GM12891 (cell line): Measurements from ENCODE around the gene ANTKMT.
A peak's percentile ranks its signal among the peaks of the same experiment; 100 is the strongest.

ENCODE experiments used
- DNase-seq: peaks from one replicate; pipeline ENCODE4 v3.0.0; 2011; ENCODE audit warnings: low spot score; ENCODE audit not compliant: insufficient read length
- FAIRE-seq: peaks from 2 replicates; lab custom pipeline; 2011; peaks lifted over from hg19 to GRCh38; lab: Jason Lieb, UNC
- PAX5 ChIP-seq: IDR thresholded peaks from 2 replicates; pipeline ENCODE4 v1.6.1; 2011; ENCODE audit warnings: low read length, moderate library complexity, mild to moderate bottlenecking; ENCODE audit not compliant: insufficient read depth, severe bottlenecking
- POLR2A ChIP-seq: IDR thresholded peaks from 2 replicates; pipeline ENCODE4 v1.6.1; 2011; ENCODE audit warnings: low read depth, low read length, control low read depth
- POLR2AphosphoS5 ChIP-seq: IDR thresholded peaks from 2 replicates; pipeline ENCODE4 v1.6.1; 2011; ENCODE audit warnings: low read depth, low read length, control low read depth
- POU2F2 ChIP-seq: IDR thresholded peaks from 2 replicates; pipeline ENCODE4 v1.6.1; 2011; ENCODE audit warnings: low read depth, mild to moderate bottlenecking, control low read depth, low read length, moderate library complexity
- SPI1 ChIP-seq: IDR thresholded peaks from 2 replicates; pipeline ENCODE4 v1.6.1; 2011; ENCODE audit warnings: low read depth, low read length, control low read depth
- TAF1 ChIP-seq: IDR thresholded peaks from 2 replicates; pipeline ENCODE4 v1.6.1; 2011; ENCODE audit warnings: low read depth, low read length, control low read depth

Gene ANTKMT

DNA sequence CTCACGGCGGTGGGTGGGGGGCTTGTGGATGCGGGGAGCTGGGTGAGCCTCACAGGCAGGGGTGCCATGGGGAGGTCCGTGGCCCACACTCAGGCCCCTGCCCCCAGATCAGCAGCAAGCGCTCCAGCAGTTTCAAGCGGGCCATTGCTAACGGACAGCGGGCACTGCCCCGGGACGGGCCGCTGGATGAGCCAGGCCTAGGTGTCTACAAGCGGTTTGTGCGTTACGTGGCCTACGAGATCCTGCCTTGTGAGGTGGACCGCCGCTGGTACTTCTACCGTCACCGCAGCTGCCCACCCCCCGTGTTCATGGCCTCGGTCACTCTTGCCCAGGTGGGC lies 44.4 kb upstream of the ANTKMT start:
- FAIRE-seq (no peak), DNase-seq (no peak)

DNA sequence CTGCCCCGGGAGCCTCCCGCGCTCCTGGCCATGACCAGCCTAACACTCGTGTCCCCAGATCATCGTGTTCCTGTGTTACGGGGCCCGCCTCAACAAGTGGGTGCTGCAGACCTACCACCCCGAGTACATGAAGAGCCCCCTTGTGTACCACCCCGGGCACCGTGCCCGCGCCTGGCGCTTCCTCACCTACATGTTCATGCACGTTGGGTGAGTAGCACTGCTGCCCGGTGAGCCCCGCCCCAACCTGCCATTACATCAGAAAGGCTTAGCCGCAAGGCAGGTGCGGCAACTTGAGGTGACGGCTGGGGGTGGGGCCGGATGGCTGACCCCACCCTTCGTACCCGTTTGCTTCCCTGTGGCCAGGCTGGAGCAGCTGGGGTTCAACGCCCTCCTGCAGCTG lies 44.0 kb upstream of the ANTKMT start:
- TF ChIP-seq POLR2AphosphoS5 (no peak), SPI1 (no peak), POLR2A (no peak)
- DNase-seq (no peak), FAIRE-seq (no peak)

More for the DNA sequence above, 44.4 kb upstream of the ANTKMT start:
- TF ChIP-seq POLR2AphosphoS5 (no peak), POU2F2 (no peak), PAX5 (no peak), TAF1 (no peak), SPI1 (no peak), POLR2A (no peak)

GRCh38 chr16:677316-678190 lies 43.4 kb upstream of the ANTKMT start:
- TF ChIP-seq POU2F2 = no peak
- no peak for TF ChIP-seq TAF1
- TF ChIP-seq POLR2AphosphoS5 = no peak
- TF ChIP-seq PAX5 = no peak
- no peak for TF ChIP-seq SPI1
- TF ChIP-seq POLR2A = no peak
- no peak for FAIRE-seq
- DNase-seq = no peak

DNA sequence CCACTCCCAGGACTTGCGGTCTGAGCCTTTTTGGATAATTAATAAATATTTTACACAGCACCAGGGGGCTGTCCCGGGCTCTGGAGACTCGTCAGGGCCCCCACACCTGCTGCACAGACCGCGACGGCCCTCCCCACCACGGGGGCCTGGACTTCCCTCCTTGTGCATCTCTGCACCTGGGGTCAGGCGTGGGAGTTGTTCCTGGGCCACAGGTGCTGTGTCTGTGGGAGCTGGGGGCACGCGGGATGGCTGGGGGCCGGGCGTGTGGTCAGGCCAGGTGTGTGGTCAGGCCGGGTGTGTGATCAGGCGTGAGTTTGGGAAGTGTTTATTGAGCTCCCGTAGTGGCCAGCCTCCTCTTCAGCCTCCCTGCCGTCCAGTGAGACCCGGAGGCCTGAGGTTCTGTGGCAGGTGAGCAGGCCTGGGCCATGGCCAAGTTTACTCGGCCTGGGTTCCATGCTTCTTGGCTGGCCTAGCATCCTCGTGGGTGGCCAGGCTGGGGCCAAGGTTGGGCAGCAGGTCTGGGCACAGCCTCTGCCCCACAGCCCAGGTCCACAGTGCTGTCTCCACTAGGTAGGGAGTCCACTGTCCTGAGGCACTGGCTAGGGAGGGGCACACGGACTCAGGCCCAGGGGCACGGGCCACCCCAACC lies 42.6 kb upstream of the ANTKMT start:
- no peak for TF ChIP-seq TAF1
- TF ChIP-seq POLR2A = no peak
- TF ChIP-seq POLR2AphosphoS5 = no peak
- TF ChIP-seq SPI1 = no peak
- FAIRE-seq (peak; percentile 38), DNase-seq (no peak)

DNA sequence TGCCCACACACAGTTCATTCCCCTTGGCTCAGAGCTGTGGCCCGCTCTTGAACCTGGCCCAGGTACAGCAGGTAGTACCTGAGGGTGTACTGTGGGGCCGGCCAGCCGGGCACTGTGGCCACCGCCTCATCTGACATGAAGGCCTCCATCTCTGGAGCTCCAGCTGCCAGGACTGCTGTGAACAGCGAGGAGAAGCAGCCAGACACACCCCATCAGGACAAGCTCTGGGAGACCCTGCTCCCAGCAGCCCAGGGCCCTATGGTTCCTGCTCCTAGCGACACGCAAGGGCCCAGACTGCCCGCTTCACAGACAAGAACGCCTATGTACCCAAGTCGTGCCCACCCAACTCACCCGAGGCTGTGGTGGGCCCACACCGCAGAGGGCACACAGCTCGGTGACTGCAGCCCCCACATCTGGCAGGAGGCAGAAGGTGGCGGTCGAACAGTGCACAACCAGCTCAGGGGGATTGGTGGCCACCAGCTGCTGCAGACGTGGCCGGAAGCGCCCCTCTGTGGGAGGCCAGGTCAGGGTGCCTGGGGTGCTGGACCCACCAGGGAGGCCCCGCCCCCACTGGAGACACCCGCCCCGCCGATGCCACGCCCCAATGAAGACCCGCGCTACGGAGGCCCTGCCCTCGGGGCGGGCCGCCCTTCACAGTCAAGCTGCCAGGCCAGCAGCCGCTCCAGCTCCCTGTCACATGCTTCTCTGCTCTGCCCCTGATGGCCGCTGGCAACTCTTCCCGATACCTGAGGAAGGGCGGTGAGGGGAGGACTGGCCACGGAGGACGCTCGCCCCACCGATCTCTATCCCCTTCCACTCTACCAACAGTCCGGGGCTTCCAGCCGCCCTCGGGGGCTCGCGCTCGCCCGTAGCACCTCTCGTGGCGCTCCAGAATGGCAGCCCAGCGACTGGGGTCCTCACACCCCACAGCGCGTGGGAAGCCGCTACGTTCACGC lies 41.8 kb upstream of the ANTKMT start:
- FAIRE-seq = peak; percentile 72
- DNase-seq = no peak
- TF ChIP-seq POU2F2 = no peak
- TF ChIP-seq SPI1 = no peak
- no peak for TF ChIP-seq POLR2A
- no peak for TF ChIP-seq POLR2AphosphoS5
- no peak for TF ChIP-seq PAX5
- TF ChIP-seq TAF1 = no peak

GRCh38 chr16:679814-680624 lies 40.9 kb upstream of the ANTKMT start, which contains the start of gene STUB1:
Gene STUB1 (plus strand): TSS chr16:680410. CDS start chr16:680526, 116 bp downstream.
- peak; percentile 94 for FAIRE-seq
- TF ChIP-seq POLR2AphosphoS5 (no peak), POU2F2 (no peak), SPI1 (no peak), POLR2A (no peak), TAF1 (no peak)
- peak; percentile 79 for DNase-seq

DNA sequence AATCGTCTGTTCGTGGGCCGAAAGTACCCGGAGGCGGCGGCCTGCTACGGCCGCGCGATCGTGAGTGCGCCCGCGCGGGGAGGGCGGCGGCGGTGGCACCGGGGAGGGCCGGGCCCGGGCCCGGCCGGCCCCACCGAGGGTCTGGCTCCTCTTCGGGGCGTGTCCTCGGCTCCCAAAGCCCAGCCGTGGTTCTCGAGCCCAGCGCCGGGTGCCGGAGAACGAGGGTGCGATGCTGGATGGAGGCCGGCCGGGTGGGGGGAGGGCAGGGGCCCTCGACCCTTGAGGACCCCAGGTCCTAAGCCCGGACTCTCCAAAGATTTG lies 40.4 kb upstream of the ANTKMT start:
- DNase-seq (no peak), FAIRE-seq (no peak)
- TF ChIP-seq PAX5 (no peak), POLR2AphosphoS5 (no peak), POU2F2 (no peak), POLR2A (no peak), TAF1 (no peak), SPI1 (no peak)

- DNase-seq (no peak), FAIRE-seq (peak; percentile 41)
- no peak for TF ChIP-seq PAX5
- no peak for TF ChIP-seq SPI1
- no peak for TF ChIP-seq POU2F2
- TF ChIP-seq POLR2AphosphoS5 = no peak
- TF ChIP-seq POLR2A = no peak
- TF ChIP-seq TAF1 = no peak
Measured at GRCh38 chr16:680967-681745, 39.8 kb upstream of the ANTKMT start.
